NCI-H1105 treated with DMSO at 0.1 percent for 48 hours (cell line): ENCODE measurements around the gene PRPSAP2.
A peak's percentile ranks its signal among the peaks of the same experiment; 100 is the strongest.
"Not testable (repeated sequence)": the region's sequence is repeated elsewhere in the genome, so short reads cannot be mapped to it uniquely, and the experiment has no call there.

Experiments used
- DNase-seq: peaks from one replicate; lab custom pipeline; 2025; lab: John Stamatoyannopoulos, UW

Gene PRPSAP2

GRCh38 chr17:18944646-18945045 is 86.7 kb downstream of the PRPSAP2 start:
- no peak for DNase-seq

GRCh38 chr17:18946536-18946935 is 88.6 kb downstream of the PRPSAP2 start:
- no peak for DNase-seq

- no peak for DNase-seq
Measured at GRCh38 chr17:18947866-18948265, 89.9 kb downstream of the PRPSAP2 start.

- no peak for DNase-seq
Measured at GRCh38 chr17:18948476-18949006, 90.6 kb downstream of the PRPSAP2 start.

- no peak for DNase-seq
Measured at GRCh38 chr17:18949566-18949965, 91.6 kb downstream of the PRPSAP2 start.

- DNase-seq: no peak
Measured at GRCh38 chr17:18950346-18950745, 92.4 kb downstream of the PRPSAP2 start.

GRCh38 chr17:18950944-18951905 is 93.3 kb downstream of the PRPSAP2 start:
- no peak for DNase-seq

GRCh38 chr17:18951941-18952842 is 94.3 kb downstream of the PRPSAP2 start, which contains the start of gene SLC5A10:
Gene SLC5A10, plus strand, starts transcription at chr17:18952165. Its CDS starts 41 bp downstream, at chr17:18952206.
- DNase-seq: no peak

- DNase-seq: no peak
Measured at GRCh38 chr17:18953231-18953728, 95.3 kb downstream of the PRPSAP2 start.

GRCh38 chr17:18954321-18954720 is 96.4 kb downstream of the PRPSAP2 start:
- DNase-seq: no peak

- DNase-seq: no peak
Measured at GRCh38 chr17:18955009-18955408, 97.1 kb downstream of the PRPSAP2 start.

GRCh38 chr17:18956021-18956420 is 98.1 kb downstream of the PRPSAP2 start:
- not testable (repeated sequence) for DNase-seq

- no peak for DNase-seq
Measured at GRCh38 chr17:18956581-18956980, 98.7 kb downstream of the PRPSAP2 start.

GRCh38 chr17:18957831-18958230 is 99.9 kb downstream of the PRPSAP2 start:
- DNase-seq: no peak

GRCh38 chr17:18958611-18959010 is 100.7 kb downstream of the PRPSAP2 start:
- no peak for DNase-seq

- DNase-seq: no peak
Measured at GRCh38 chr17:18959071-18959844, 101.3 kb downstream of the PRPSAP2 start.

GRCh38 chr17:18959845-18960240 is 101.9 kb downstream of the PRPSAP2 start:
- no peak for DNase-seq

GRCh38 chr17:18960241-18960665 is 102.3 kb downstream of the PRPSAP2 start:
- DNase-seq: no peak

- peak; percentile 40 for DNase-seq
Measured at GRCh38 chr17:18960803-18961511, 103.0 kb downstream of the PRPSAP2 start.

- no peak for DNase-seq
Measured at GRCh38 chr17:18961634-18962493, 103.9 kb downstream of the PRPSAP2 start.
